GM12878 (cell line): ENCODE measurements around the gene COPS3. TPM values are rescaled to one million over a fixed set of nuclear protein-coding genes. Genes with fewer than 3 reads are reported as not detected.

Experiments used
- BHLHE40 ChIP-seq, 2 experiments: fragments of 450-650 bp in 1 of 2; IDR thresholded peaks; 2 replicates each; pipeline ENCODE4 v1.6.1; 2011 to 2017; ENCODE audit warnings: low read depth in 2 of 2, borderline replicate concordance in 1 of 2, improper control_type of control experiment in 1 of 2, low read length in 1 of 2, mild to moderate bottlenecking in 1 of 2
- CREB1 ChIP-seq: IDR thresholded peaks from 2 replicates; pipeline ENCODE4 v1.6.1; 2012; ENCODE audit warnings: low read depth, mild to moderate bottlenecking, inconsistent platforms
- EGR1 ChIP-seq, 2 experiments: IDR thresholded peaks; 1 replicate in 1 of 2; 2 replicates in 1 of 2; pipeline ENCODE4 v1.6.1; 2011 to 2012; ENCODE audit warnings: low read depth in 2 of 2, low read length in 2 of 2, borderline replicate concordance in 1 of 2, mild to moderate bottlenecking in 1 of 2, moderate library complexity in 1 of 2
- MTA2 ChIP-seq: fragments of 450-650 bp; IDR thresholded peaks from 2 replicates; pipeline ENCODE4 v1.6.1; 2016; ENCODE audit warnings: low read depth, mild to moderate bottlenecking, moderate library complexity
- NFXL1 ChIP-seq: fragments of 450-650 bp; IDR thresholded peaks from 2 replicates; pipeline ENCODE4 v1.6.1; 2017; ENCODE audit warnings: antibody characterized with exemption, mild to moderate bottlenecking, borderline replicate concordance
- POU2F2 ChIP-seq: IDR thresholded peaks from 3 replicates; pipeline ENCODE4 v1.6.1; 2011; ENCODE audit warnings: low read depth, mild to moderate bottlenecking, low read length, borderline replicate concordance
- RELA ChIP-seq: fragments of 450-650 bp; IDR thresholded peaks from 2 replicates; pipeline ENCODE4 v1.8.0; 2014; ENCODE audit warnings: borderline replicate concordance; ENCODE audit not compliant: partially characterized antibody
- SIN3A ChIP-seq: IDR thresholded peaks from 2 replicates; pipeline ENCODE4 v1.6.1; 2012; ENCODE audit warnings: low read depth, low read length, improper control_type of control experiment
- SMC3 ChIP-seq: IDR thresholded peaks from 2 replicates; pipeline ENCODE4 v1.6.1; 2011; ENCODE audit warnings: low read length, improper control_type of control experiment, borderline replicate concordance
- SUPT20H ChIP-seq: IDR thresholded peaks from 2 replicates; pipeline ENCODE4 v1.6.1; 2011; ENCODE audit warnings: low read depth, mild to moderate bottlenecking, low read length, moderate library complexity, borderline replicate concordance; ENCODE audit not compliant: control insufficient read depth
- YBX1 ChIP-seq: fragments of 450-650 bp; IDR thresholded peaks from 2 replicates; pipeline ENCODE4 v1.6.1; 2016; ENCODE audit warnings: antibody characterized with exemption
- ZNF274 ChIP-seq: IDR thresholded peaks from one replicate; pipeline ENCODE4 v1.8.0; 2011; ENCODE audit not compliant: insufficient read length, insufficient read depth
- polyA plus RNA-seq, 11 experiments: library from polyadenylated mRNA; depleted of rRNA in 4 of 11; unstranded in 6 of 11; stranded (reverse) in 5 of 11; fragments of >200 nt; fragmentation: Nextera tagmentation in 4 of 11; fragmentation: Illumina TruSeq in 1 of 11; extraction: Ambion mirVana in 4 of 11; extraction: Trizol in 1 of 11; gene quantifications; 1 replicate in 1 of 11; 2 replicates in 10 of 11; pipeline versions ENCODE4 v1.2.1 to v1.2.3, GENCODE V29; 2011 to 2016; ENCODE audit warnings: inconsistent platforms in 2 of 11, missing spikeins in 2 of 11, low read depth in 1 of 11
- total RNA-seq, 4 experiments: library from RNA; depleted of rRNA in 3 of 4; stranded (reverse); fragments of >200 nt in 3 of 4; fragmentation: Illumina TruSeq in 1 of 4; extraction: Trizol in 1 of 4; gene quantifications; 2 replicates each; pipeline versions ENCODE4 v1.2.1 to v1.2.3, GENCODE V29; 2013 to 2021
- TF ChIP-seq, protein P1 (sequence below): IDR thresholded peaks from 2 replicates; pipeline ENCODE4 v1.6.1; 2012; ENCODE audit warnings: low read depth, low read length, improper control_type of control experiment
- TF ChIP-seq, protein P2 (sequence below): fragments of 450-650 bp; IDR thresholded peaks from 2 replicates; pipeline ENCODE4 v1.6.1; 2017; ENCODE audit warnings: low read depth, mild to moderate bottlenecking, moderate library complexity

COPS3 gene
- total and polyA plus RNA-seq, 10 of the 15 experiments (the other 5 are each of a cell fraction or from before 2014, with no cell fraction given) = 99.7 to 187 (median 133) TPM

DNA sequence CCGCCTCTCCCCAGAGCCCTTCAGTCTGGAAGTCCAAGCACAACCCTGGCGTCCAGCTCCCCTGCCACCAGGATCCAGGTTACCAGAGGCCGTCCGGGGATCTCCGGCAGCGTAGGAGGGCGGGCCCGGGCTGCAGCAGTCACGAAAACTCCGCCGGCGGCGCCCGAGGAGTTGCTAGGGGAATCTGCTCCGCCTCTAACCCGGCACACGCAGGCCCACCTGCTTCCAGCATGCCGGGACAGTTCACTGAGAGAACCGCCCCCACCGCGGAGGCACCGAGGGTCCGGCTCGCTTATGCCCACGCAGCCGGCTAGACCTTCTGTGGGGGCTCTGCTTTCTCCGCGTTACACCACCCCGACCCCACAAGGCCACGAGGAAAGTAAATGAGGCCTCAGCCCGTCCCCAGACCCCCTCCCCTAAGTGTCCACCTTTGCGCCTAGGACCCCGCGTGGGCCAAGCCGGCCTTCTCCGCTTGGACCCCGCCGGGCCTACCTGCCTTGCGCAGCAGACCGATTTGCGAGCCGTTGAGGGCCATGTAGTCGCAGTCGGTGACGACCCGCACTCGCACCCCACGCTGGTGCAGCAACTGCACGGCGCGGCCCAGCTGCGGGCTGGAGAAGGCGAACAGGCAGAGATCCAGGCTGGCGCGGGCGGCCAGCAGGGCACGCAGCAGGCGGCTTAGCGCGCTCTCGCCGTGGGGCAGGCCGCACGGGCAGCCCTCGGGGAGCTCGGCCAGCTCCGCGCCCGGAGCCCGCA, 75.5 kb downstream of the COPS3 start (continued):
- TF ChIP-seq EGR1 (IDR thresholded peaks at IDR 0.05; ENCODE audit: borderline replicate concordance in 1 of 2, low read depth in 2 of 2, low read length in 2 of 2) (peak in 1 of 2 experiments; percentile 5; a peak in 1 of 3 replicates), SMC3 (peak; percentile 27; the same call in 1 of the 2 replicates), POU2F2 (peak; percentile 40; the same call in 1 of the 3 replicates), MTA2 (0 out of 2 replicates have a peak, but pooled peaks have one; percentile 12), NFXL1 (no peak), BHLHE40 (IDR thresholded peaks at IDR 0.05; ENCODE audit: borderline replicate concordance in 1 of 2, low read depth in 2 of 2, low read length in 1 of 2) (peak in 1 of 2 experiments; percentile 27; a peak in 1 of 4 replicates), RELA (peak; percentile 49), ZNF274 (no peak), CREB1 (0 out of 2 replicates have a peak, but pooled peaks have one; percentile 21), SIN3A (peak; percentile 33; the same call in 1 of the 2 replicates), SUPT20H (no peak), YBX1 (no peak)
- TF ChIP-seq, protein P1, sequence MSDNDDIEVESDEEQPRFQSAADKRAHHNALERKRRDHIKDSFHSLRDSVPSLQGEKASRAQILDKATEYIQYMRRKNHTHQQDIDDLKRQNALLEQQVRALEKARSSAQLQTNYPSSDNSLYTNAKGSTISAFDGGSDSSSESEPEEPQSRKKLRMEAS = peak; percentile 58; the same call in 1 of the 2 replicates
- TF ChIP-seq, protein P2, sequence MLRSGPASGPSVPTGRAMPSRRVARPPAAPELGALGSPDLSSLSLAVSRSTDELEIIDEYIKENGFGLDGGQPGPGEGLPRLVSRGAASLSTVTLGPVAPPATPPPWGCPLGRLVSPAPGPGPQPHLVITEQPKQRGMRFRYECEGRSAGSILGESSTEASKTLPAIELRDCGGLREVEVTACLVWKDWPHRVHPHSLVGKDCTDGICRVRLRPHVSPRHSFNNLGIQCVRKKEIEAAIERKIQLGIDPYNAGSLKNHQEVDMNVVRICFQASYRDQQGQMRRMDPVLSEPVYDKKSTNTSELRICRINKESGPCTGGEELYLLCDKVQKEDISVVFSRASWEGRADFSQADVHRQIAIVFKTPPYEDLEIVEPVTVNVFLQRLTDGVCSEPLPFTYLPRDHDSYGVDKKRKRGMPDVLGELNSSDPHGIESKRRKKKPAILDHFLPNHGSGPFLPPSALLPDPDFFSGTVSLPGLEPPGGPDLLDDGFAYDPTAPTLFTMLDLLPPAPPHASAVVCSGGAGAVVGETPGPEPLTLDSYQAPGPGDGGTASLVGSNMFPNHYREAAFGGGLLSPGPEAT = peak; percentile 81; the same call in 1 of the 2 replicates
- TF ChIP-seq, all 136 proteins: peak for 23
